GM12865 (cell line): ENCODE results near the gene TLR8.
A peak's percentile ranks its signal among the peaks of the same experiment; 100 is the strongest.

Source experiments
- DNase-seq: peaks from one replicate; pipeline ENCODE4 v3.0.0; 2010; ENCODE audit warnings: low read depth
- H3K4me3 ChIP-seq: 2 replicates; pipeline ENCODE4 v1.5.1; 2011; ENCODE audit warnings: mild to moderate bottlenecking, low read depth, low read length, control low read depth
- CTCF ChIP-seq: IDR thresholded peaks from 2 replicates; pipeline ENCODE4 v1.5.1; 2011; ENCODE audit warnings: low read length, control low read depth, low read depth, inconsistent platforms; ENCODE audit not compliant: insufficient read depth; ENCODE audit errors: missing control alignments

TLR8 gene

GRCh38 chrX:12945494-12945893 is 39.1 kb downstream of the TLR8 start:
- TF ChIP-seq CTCF = no peak
- no peak overlapping the region for H3K4me3 ChIP-seq
- no peak for DNase-seq

GRCh38 chrX:12946406-12946805 is 40.0 kb downstream of the TLR8 start:
- DNase-seq = no peak
- TF ChIP-seq CTCF = no peak

GRCh38 chrX:12946838-12947544 is 40.6 kb downstream of the TLR8 start:
- peak overlapping the region; percentile 21 for H3K4me3 ChIP-seq
- peak; percentile 95 for TF ChIP-seq CTCF
- peak; percentile 82 for DNase-seq

More at GRCh38 chrX:12946406-12946805, 40.0 kb downstream of the TLR8 start:
- H3K4me3 ChIP-seq = no peak overlapping the region

- H3K4me3 ChIP-seq = peak overlapping the region; percentile 21
- no peak for TF ChIP-seq CTCF
- peak; percentile 58 for DNase-seq
Observed at GRCh38 chrX:12947545-12948235, 41.3 kb downstream of the TLR8 start.

- no peak for TF ChIP-seq CTCF
- H3K4me3 ChIP-seq = no peak overlapping the region; the same call in 1 of the 2 replicates
- no peak for DNase-seq
Observed at GRCh38 chrX:12948495-12948894, 42.1 kb downstream of the TLR8 start.

- H3K4me3 ChIP-seq = peak overlapping the region; percentile 46
- no peak for DNase-seq
- TF ChIP-seq CTCF = no peak
Observed at GRCh38 chrX:12949205-12949926, 42.9 kb downstream of the TLR8 start.
